Sigmoid colon (tissue), 7 donors: ENCODE results near the gene CACNA1C. TPM values are rescaled to one million over a fixed set of nuclear protein-coding genes. Genes with fewer than 3 reads are reported as not detected.

ENCODE experiments used
- DNase-seq: peaks from one replicate; pipeline ENCODE4 v3.0.0-alpha.2; 2019
- H3K27ac ChIP-seq, 4 donors: fragments of 200-600 bp; sonication (generic); one replicate each; pipeline ENCODE4 v1.5.1; 2016 to 2019; ENCODE audit warnings: mild to moderate bottlenecking in 1 of 4
- H3K27me3 ChIP-seq, 3 donors: fragments of 200-600 bp; sonication (generic); one replicate each; pipeline ENCODE4 v1.5.1; 2019; ENCODE audit warnings: mild to moderate bottlenecking in 1 of 3
- H3K36me3 ChIP-seq, 4 donors: fragments of 200-600 bp; sonication (generic); one replicate each; pipeline ENCODE4 v1.5.1; 2016 to 2019
- H3K4me1 ChIP-seq, 4 donors: fragments of 200-600 bp; sonication (generic); one replicate each; pipeline ENCODE4 v1.5.1; 2017 to 2019
- H3K4me3 ChIP-seq, 4 donors: fragments of 200-600 bp; sonication (generic); one replicate each; pipeline ENCODE4 v1.5.1; 2017 to 2019; ENCODE audit warnings: mild to moderate bottlenecking in 2 of 4, moderate library complexity in 1 of 4
- H3K9me3 ChIP-seq, 4 donors: fragments of 200-600 bp in 3 of 4; sonication (generic) in 3 of 4; one replicate each; pipeline versions ENCODE4 v1.5.1 to v1.6.1; 2013 to 2019
- CTCF ChIP-seq, 4 experiments: fragments of 450-650 bp in 3 of 4; fragments of 200-600 bp in 1 of 4; IDR thresholded peaks; one replicate each; pipeline ENCODE4 v1.5.1; 2016 to 2019; ENCODE audit warnings: antibody characterized with exemption in 4 of 4, mild to moderate bottlenecking in 3 of 4, moderate library complexity in 2 of 4
- EP300 ChIP-seq, 4 donors: sonication (generic); formaldehyde crosslinking; IDR thresholded peaks; one replicate each; pipeline ENCODE4 v1.6.1; 2017; ENCODE audit warnings: antibody characterized with exemption in 4 of 4
- POLR2A ChIP-seq, 2 donors: fragments of 450-650 bp; IDR thresholded peaks; one replicate each; pipeline ENCODE4 v1.6.1; 2016; ENCODE audit warnings: antibody characterized with exemption in 2 of 2, mild to moderate bottlenecking in 2 of 2, moderate library complexity in 2 of 2
- POLR2AphosphoS5 ChIP-seq, 4 donors: sonication (generic); formaldehyde crosslinking; IDR thresholded peaks; one replicate each; pipeline ENCODE4 v1.6.1; 2017; ENCODE audit warnings: antibody characterized with exemption in 4 of 4
- WGBS, 2 donors: extraction: QIAGEN DNeasy Blood & Tissue Kit; methylation state at CpG; one replicate each; pipeline ENCODE4 v1.1.7; 2013; 5-methylcytosine and 5-hydroxymethylcytosine counted together
- intact Hi-C: fragments of 100-400 bp; cut with DNase I; formaldehyde crosslinking; loops from one replicate; pipeline ENCODE4 v1.15.1; 2023
- polyA plus RNA-seq, 3 donors: library from polyadenylated mRNA; stranded (reverse); fragments of 200-250 nt; gene quantifications; one replicate each; pipeline ENCODE4 v1.2.3, GENCODE V29; 2013
- total RNA-seq, 4 donors: library from RNA; depleted of rRNA; stranded (reverse); fragments of >200 nt; gene quantifications; one replicate each; pipeline ENCODE4 v1.1.0, GENCODE V29; 2016
- donor health status: healthy with polysubstance abuse.
- donor health status: Bipolar disorder and iron deficiency.
- donor health status: healthy.

CACNA1C gene
- total and polyA plus RNA-seq, 7 donors, result 0.46 to 213 (median 62.0) TPM

GRCh38 chr12:2563709-2564108 is 510.9 kb downstream of the CACNA1C start:
- H3K36me3 ChIP-seq, result peaks cover 4 to 32% (median 6%) of the 10 kb centered on the region in 4 donors
- H3K27me3 ChIP-seq, result no peaks in the 10 kb centered on the region
- 90 to 91% methylated on average over 6 of the region's 6 CpGs for WGBS, 2 donors
- no peak overlapping the region for H3K4me3 ChIP-seq
- no peak overlapping the region for H3K27ac ChIP-seq
- no peak for DNase-seq
- H3K4me1 ChIP-seq, result no peaks in the 10 kb centered on the region
- intact Hi-C loops, result no loop called here
- TF ChIP-seq EP300 (IDR thresholded peaks at IDR 0.05) (no peak), POLR2AphosphoS5 (IDR thresholded peaks at IDR 0.05) (no peak), POLR2A (IDR thresholded peaks at IDR 0.05) (no peak), CTCF (IDR thresholded peaks at IDR 0.05) (no peak)
- no peaks in the 10 kb centered on the region for H3K9me3 ChIP-seq

GRCh38 chr12:2566161-2566560 is 513.4 kb downstream of the CACNA1C start:
- H3K27ac ChIP-seq, result no peak overlapping the region
- H3K9me3 ChIP-seq, result no peaks in the 10 kb centered on the region
- 94 to 95% methylated on average over 12 of the region's 12 CpGs for WGBS, 2 donors
- no peak for DNase-seq
- no peak overlapping the region for H3K4me3 ChIP-seq
- intact Hi-C loops, result no loop called here
- peaks cover 4 to 41% (median 6%) of the 10 kb centered on the region in 4 donors for H3K36me3 ChIP-seq
- no peaks in the 10 kb centered on the region for H3K27me3 ChIP-seq
- TF ChIP-seq POLR2AphosphoS5 (IDR thresholded peaks at IDR 0.05) (no peak), EP300 (IDR thresholded peaks at IDR 0.05) (no peak), CTCF (IDR thresholded peaks at IDR 0.05) (no peak), POLR2A (IDR thresholded peaks at IDR 0.05) (no peak)
- no peaks in the 10 kb centered on the region for H3K4me1 ChIP-seq

- DNase-seq, result no peak
- 93 to 95% methylated on average over 4 of the region's 4 CpGs for WGBS, 2 donors
- intact Hi-C loops, result no loop called here
- Histone ChIP-seq H3K27me3 (no peaks in the 10 kb centered on the region), H3K4me3 (no peak overlapping the region), H3K9me3 (no peaks in the 10 kb centered on the region), H3K36me3 (peaks cover 4 to 41% (median 6%) of the 10 kb centered on the region in 4 donors), H3K4me1 (no peaks in the 10 kb centered on the region), H3K27ac (no peak overlapping the region)
- TF ChIP-seq POLR2A (IDR thresholded peaks at IDR 0.05) (no peak), CTCF (IDR thresholded peaks at IDR 0.05) (no peak), EP300 (IDR thresholded peaks at IDR 0.05) (no peak), POLR2AphosphoS5 (IDR thresholded peaks at IDR 0.05) (no peak)
These were observed 514.9 kb downstream of the CACNA1C start for GRCh38 chr12:2567711-2568110.

DNA sequence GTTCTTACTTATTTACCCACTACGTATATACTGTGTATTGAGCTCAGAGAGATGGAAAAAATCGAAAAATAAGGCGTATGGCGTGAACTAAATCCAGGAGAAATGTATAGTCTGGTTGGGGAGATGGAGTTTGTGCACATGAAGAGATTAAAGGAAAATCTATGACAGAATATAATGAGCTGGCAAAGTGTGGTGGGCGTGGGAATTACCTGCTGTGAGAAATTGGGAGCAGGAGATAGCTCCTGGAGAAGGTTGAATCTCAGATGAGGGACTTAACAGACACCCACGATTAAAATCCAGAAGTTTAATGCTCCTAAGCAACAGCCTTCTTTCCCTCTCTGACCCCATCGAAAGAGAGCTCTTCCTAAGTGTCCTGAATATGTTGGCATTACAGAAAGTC is 517.8 kb downstream of the CACNA1C start:
- Histone ChIP-seq H3K4me3 (no peak overlapping the region), H3K27me3 (no peaks in the 10 kb centered on the region), H3K4me1 (no peaks in the 10 kb centered on the region), H3K36me3 (peaks cover 4 to 65% (median 6%) of the 10 kb centered on the region in 4 donors), H3K9me3 (no peaks in the 10 kb centered on the region), H3K27ac (no peak overlapping the region)
- no peak for DNase-seq
- intact Hi-C loops, result no loop called here
- WGBS, 2 donors, result 85 to 87% methylated on average over 7 of the region's 7 CpGs
- TF ChIP-seq EP300 (IDR thresholded peaks at IDR 0.05) (no peak), CTCF (IDR thresholded peaks at IDR 0.05) (no peak), POLR2AphosphoS5 (IDR thresholded peaks at IDR 0.05) (no peak)

DNA sequence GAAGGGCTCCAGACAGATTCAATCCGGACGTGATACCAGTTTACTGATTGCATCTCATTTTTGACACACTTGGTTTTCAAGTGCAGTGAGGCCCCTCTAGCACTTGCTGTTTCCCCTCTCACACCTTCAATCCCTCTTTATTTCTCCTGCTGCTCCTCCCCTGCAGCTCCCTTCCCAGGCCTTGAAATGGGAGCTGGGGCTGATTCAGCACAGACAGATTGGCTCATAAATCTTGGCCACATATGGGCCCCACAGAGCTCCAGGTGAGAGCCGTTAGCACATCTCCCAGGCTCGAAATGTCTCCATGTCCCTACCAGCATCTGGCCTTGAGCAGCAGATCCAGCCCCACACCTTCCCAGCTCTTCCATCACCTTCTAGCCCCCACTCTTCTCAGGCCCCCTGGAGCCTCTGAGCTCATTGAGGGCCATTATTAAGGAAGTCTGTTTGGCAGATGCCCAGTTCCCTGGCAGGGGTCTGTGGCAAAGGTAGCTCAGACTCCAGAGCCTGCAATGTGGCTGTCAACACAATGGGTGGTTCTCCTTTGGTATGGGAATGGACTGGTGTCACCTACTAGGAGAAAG is 521.7 kb downstream of the CACNA1C start:
- TF ChIP-seq CTCF (IDR thresholded peaks at IDR 0.05) (no peak), POLR2A (IDR thresholded peaks at IDR 0.05) (no peak), EP300 (IDR thresholded peaks at IDR 0.05) (no peak), POLR2AphosphoS5 (IDR thresholded peaks at IDR 0.05) (no peak)
- Histone ChIP-seq H3K36me3 (peaks cover 0 to 59% (median 8%) of the 10 kb centered on the region in 4 donors), H3K27ac (no peak overlapping the region), H3K27me3 (no peaks in the 10 kb centered on the region), H3K4me1 (no peaks in the 10 kb centered on the region), H3K9me3 (no peaks in the 10 kb centered on the region), H3K4me3 (no peak overlapping the region)
- intact Hi-C loops, result no loop called here
- WGBS, 2 donors, result 93 to 94% methylated on average over 4 of the region's 4 CpGs
- DNase-seq, result peak; percentile 25
